ENCODE results near the gene ZNF41. TPM values are rescaled to one million over a fixed set of nuclear protein-coding genes. Genes with fewer than 3 reads are reported as not detected.

Gene ZNF41
- total RNA-seq, 1 experiment from 2014 or later: 8.0 TPM

GRCh38 chrX:47452112-47452511 lies 30.9 kb downstream of the ZNF41 start:
- no TSS peak for BruUV-seq (replicated peaks)
- in situ Hi-C loops (cut with HindIII; ENCODE audit: low pct_unique_long_range_greater_than_20kb, low sequenced_read_pairs): no loop called here
- Histone ChIP-seq H3K36me3 (ENCODE audit: control insufficient read depth, insufficient read depth, low read length) (no peaks in the 10 kb centered on the region), H3K27me3 (ENCODE audit: control insufficient read depth, insufficient read depth, low read length) (no peaks in the 10 kb centered on the region), H3K9me3 (ENCODE audit: control insufficient read depth, insufficient read depth, low read depth, low read length) (peaks cover 34% of the 10 kb centered on the region), H3K27ac (ENCODE audit: low read length) (no peak overlapping the region), H3K4me1 (ENCODE audit: control insufficient read depth, insufficient read depth, low read length) (no peaks in the 10 kb centered on the region), H3K4me3 (ENCODE audit: low read depth in 2 of 2, low read length in 2 of 2) (no peak overlapping the region)
- TF ChIP-seq REST (IDR thresholded peaks at IDR 0.05; ENCODE audit: insufficient read depth in 1 of 2, low read depth in 2 of 2, low read length in 1 of 2) (no peak), CTCF (IDR thresholded peaks at IDR 0.05) (no peak), SIN3A (IDR thresholded peaks at IDR 0.05; ENCODE audit: borderline replicate concordance, insufficient read depth, low read depth, low read length) (no peak), TCF7L2 (IDR thresholded peaks at IDR 0.05; ENCODE audit: low read depth, low read length) (no peak), POLR2AphosphoS5 (IDR thresholded peaks at IDR 0.05; ENCODE audit: low read depth, low read length) (no peak)
- DNase-seq (ENCODE audit: low read depth, low spot score) (no peak), ATAC-seq (no peak)
- ChIA-PET CTCF (no interaction called here), POLR2A (no interaction called here)
- intact Hi-C loops (cut with micrococcal nuclease; ENCODE audit: unreplicated experiment): no loop called here

- Histone ChIP-seq H3K27me3 (ENCODE audit: control insufficient read depth, insufficient read depth, low read length) (no peaks in the 10 kb centered on the region), H3K27ac (ENCODE audit: low read length) (no peak overlapping the region), H3K4me3 (ENCODE audit: low read depth in 2 of 2, low read length in 2 of 2) (no peak overlapping the region), H3K36me3 (ENCODE audit: control insufficient read depth, insufficient read depth, low read length) (no peaks in the 10 kb centered on the region), H3K9me3 (ENCODE audit: control insufficient read depth, insufficient read depth, low read depth, low read length) (peaks cover 45% of the 10 kb centered on the region), H3K4me1 (ENCODE audit: control insufficient read depth, insufficient read depth, low read length) (no peaks in the 10 kb centered on the region)
- no peak for DNase-seq (ENCODE audit: low read depth, low spot score)
- ChIA-PET POLR2A (no interaction called here), CTCF (no interaction called here)
- intact Hi-C loops (cut with micrococcal nuclease; ENCODE audit: unreplicated experiment) (no loop called here), in situ Hi-C loops (cut with HindIII; ENCODE audit: low pct_unique_long_range_greater_than_20kb, low sequenced_read_pairs) (no loop called here)
- no peak for ATAC-seq
- no TSS peak for BruUV-seq (replicated peaks)
- no peak for TF ChIP-seq REST (IDR thresholded peaks at IDR 0.05; ENCODE audit: insufficient read depth in 1 of 2, low read depth in 2 of 2, low read length in 1 of 2)
- no peak for TF ChIP-seq TCF7L2 (IDR thresholded peaks at IDR 0.05; ENCODE audit: low read depth, low read length)
Observed at GRCh38 chrX:47448165-47448806, 34.7 kb downstream of the ZNF41 start.
